ENCODE measurements around the gene TDP2. TPM values are rescaled to one million over a fixed set of nuclear protein-coding genes. Genes with fewer than 3 reads are reported as not detected.
"Not testable (repeated sequence)": the region's sequence is repeated elsewhere in the genome, so short reads cannot be mapped to it uniquely, and the experiment has no call there.

The TDP2 gene
- total RNA-seq, 1 experiment from 2014 or later = 30.2 TPM

DNA sequence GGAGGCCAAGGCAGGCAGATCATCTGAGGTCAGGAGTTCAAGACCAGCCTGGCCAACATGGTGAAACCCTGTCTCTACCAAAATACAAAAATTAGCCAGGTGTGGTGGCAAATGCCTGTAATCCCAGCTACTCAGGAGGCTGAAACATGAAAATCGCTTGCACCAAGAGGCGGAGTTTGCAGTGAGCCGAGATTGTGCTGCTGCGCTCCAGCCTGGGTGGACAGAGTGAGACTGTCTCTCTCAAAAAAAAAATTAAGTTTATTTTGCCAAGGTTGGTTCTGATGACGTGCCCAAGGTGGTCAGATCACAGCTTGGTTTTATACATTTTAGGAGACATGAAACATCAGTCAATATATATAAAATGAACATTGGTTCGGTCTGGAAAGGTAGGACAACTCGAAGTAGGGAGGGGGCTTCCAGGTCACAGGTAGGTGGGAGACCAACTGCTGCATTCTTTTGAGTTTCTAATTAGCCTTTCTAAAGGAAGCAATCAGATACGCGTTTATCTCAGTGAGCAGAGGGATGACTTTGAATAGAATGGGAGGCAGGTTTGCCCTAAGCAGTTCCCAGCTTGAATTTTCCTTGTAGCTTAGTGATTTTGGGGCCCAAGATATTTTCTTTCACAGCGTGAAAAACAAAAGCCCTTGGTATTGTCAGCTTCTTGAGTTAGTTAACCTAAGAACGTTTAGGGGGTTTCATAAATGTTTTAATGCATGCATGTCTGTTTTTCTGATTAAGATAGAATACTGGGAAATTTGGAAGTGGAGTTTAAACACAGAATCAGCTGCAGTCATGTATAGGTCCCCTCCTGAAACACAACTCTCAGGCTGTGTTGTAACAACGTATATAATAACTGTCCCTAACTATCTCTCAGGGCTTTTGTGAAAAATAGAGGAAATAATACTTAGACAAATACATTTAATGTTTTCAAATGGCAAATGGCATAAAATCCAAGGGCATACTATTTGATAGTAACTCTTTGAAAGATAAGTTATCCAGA is 16.9 kb upstream of the TDP2 start:
- Histone ChIP-seq H3K79me2 (ENCODE audit: insufficient read depth, low read length) (no peaks in the 10 kb centered on the region), H3K27ac (ENCODE audit: low read depth, low read length) (no peak overlapping the region), H3K36me3 (ENCODE audit: control insufficient read depth in 1 of 2, insufficient read depth in 2 of 2, low read length in 2 of 2) (no peaks in the 10 kb centered on the region), H4K20me1 (ENCODE audit: insufficient read depth) (no peaks in the 10 kb centered on the region), H2AFZ (ENCODE audit: low read depth, low read length, poor library complexity, severe bottlenecking) (no peak overlapping the region), H3K4me1 (ENCODE audit: control insufficient read depth in 1 of 2, insufficient read depth in 2 of 2, low read length in 2 of 2) (no peaks in the 10 kb centered on the region), H3K9ac (ENCODE audit: low read length) (no peak overlapping the region), H3K4me3 (replicated peaks in 1 of 2; ENCODE audit: low read depth in 1 of 2, low read length in 2 of 2) (no peak overlapping the region), H3K4me2 (ENCODE audit: low read length) (no peak overlapping the region), H3K9me2 (ENCODE audit: insufficient read depth) (no peaks in the 10 kb centered on the region), H3K27me3 (ENCODE audit: insufficient read depth, low read length) (no peaks in the 10 kb centered on the region), H3K9me3 (ENCODE audit: control insufficient read depth in 1 of 2, insufficient read depth in 1 of 2, low read depth in 1 of 2, low read length in 2 of 2) (no peaks in the 10 kb centered on the region)
- intact Hi-C loops (cut with micrococcal nuclease) = no loop called here
- CTCF ChIA-PET = no interaction called here
- no peak for TF ChIP-seq SIN3A (IDR thresholded peaks at IDR 0.05; ENCODE audit: low read depth)
- TF ChIP-seq SP1 (IDR thresholded peaks at IDR 0.05; ENCODE audit: low read depth) = no peak
- TF ChIP-seq, protein P1, sequence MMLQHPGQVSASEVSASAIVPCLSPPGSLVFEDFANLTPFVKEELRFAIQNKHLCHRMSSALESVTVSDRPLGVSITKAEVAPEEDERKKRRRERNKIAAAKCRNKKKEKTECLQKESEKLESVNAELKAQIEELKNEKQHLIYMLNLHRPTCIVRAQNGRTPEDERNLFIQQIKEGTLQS (IDR thresholded peaks at IDR 0.05) = no peak
- TF ChIP-seq YY1 (IDR thresholded peaks at IDR 0.05; ENCODE audit: extremely low read depth, insufficient replicate concordance, low read depth, low read length) = no peak
- no TSS peak for BruUV-seq (replicated peaks)
- no peak for ATAC-seq
- no peak for DNase-seq (ENCODE audit: low read depth, low spot score)
- RAD21 ChIA-PET (ENCODE audit: low non-redundant PET in 1 of 2, low total read pairs in 2 of 2, uncharacterized antibody in 2 of 2, unreplicated experiment in 2 of 2) = no interaction called here
- POLR2A ChIA-PET = no interaction called here

DNA sequence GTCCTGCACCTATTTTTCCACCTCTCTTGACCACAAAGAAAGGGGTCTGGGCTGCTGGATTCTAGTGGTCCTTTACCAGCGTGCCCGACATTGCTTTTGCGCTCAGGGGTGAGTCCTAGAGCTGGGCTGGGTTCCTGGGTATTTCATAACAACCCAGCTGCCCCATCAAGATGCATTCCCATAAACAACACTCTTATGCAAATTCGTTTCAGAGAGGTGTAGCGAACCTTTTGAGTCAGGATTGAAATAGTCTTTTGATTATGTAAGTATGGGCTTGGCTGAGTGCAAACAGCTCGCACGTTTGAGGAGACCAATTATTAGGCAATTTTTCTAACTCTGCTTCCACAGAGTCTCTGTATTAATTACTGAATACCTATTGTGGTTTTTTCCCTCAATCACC is 13.9 kb upstream of the TDP2 start:
- DNase-seq (ENCODE audit: low read depth, low spot score) (no peak), ATAC-seq (no peak)
- no peaks in the 10 kb centered on the region for H4K20me1 ChIP-seq (ENCODE audit: insufficient read depth)
- H3K9ac ChIP-seq (ENCODE audit: low read length) = no peak overlapping the region
- H3K27me3 ChIP-seq (ENCODE audit: insufficient read depth, low read length) = no peaks in the 10 kb centered on the region
- RAD21 ChIA-PET (ENCODE audit: low non-redundant PET in 1 of 2, low total read pairs in 2 of 2, uncharacterized antibody in 2 of 2, unreplicated experiment in 2 of 2) = no interaction called here
- POLR2A ChIA-PET = no interaction called here
- H3K4me2 ChIP-seq (ENCODE audit: low read length) = no peak overlapping the region
- H2AFZ ChIP-seq (ENCODE audit: low read depth, low read length, poor library complexity, severe bottlenecking) = no peak overlapping the region
- H3K79me2 ChIP-seq (ENCODE audit: insufficient read depth, low read length) = no peaks in the 10 kb centered on the region
- H3K4me1 ChIP-seq (ENCODE audit: control insufficient read depth in 1 of 2, insufficient read depth in 2 of 2, low read length in 2 of 2) = no peaks in the 10 kb centered on the region
- no peak for TF ChIP-seq FOSL1 (IDR thresholded peaks at IDR 0.05; ENCODE audit: low read depth)
- TF ChIP-seq, protein P2, sequence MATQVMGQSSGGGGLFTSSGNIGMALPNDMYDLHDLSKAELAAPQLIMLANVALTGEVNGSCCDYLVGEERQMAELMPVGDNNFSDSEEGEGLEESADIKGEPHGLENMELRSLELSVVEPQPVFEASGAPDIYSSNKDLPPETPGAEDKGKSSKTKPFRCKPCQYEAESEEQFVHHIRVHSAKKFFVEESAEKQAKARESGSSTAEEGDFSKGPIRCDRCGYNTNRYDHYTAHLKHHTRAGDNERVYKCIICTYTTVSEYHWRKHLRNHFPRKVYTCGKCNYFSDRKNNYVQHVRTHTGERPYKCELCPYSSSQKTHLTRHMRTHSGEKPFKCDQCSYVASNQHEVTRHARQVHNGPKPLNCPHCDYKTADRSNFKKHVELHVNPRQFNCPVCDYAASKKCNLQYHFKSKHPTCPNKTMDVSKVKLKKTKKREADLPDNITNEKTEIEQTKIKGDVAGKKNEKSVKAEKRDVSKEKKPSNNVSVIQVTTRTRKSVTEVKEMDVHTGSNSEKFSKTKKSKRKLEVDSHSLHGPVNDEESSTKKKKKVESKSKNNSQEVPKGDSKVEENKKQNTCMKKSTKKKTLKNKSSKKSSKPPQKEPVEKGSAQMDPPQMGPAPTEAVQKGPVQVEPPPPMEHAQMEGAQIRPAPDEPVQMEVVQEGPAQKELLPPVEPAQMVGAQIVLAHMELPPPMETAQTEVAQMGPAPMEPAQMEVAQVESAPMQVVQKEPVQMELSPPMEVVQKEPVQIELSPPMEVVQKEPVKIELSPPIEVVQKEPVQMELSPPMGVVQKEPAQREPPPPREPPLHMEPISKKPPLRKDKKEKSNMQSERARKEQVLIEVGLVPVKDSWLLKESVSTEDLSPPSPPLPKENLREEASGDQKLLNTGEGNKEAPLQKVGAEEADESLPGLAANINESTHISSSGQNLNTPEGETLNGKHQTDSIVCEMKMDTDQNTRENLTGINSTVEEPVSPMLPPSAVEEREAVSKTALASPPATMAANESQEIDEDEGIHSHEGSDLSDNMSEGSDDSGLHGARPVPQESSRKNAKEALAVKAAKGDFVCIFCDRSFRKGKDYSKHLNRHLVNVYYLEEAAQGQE (IDR thresholded peaks at IDR 0.05; ENCODE audit: low read depth) = no peak
- no peak for TF ChIP-seq POLR2A (IDR thresholded peaks at IDR 0.05; ENCODE audit: borderline replicate concordance, extremely low read depth, insufficient read depth, insufficient read length)
- CTCF ChIA-PET = no interaction called here
- H3K27ac ChIP-seq (ENCODE audit: low read depth, low read length) = no peak overlapping the region
- no peaks in the 10 kb centered on the region for H3K9me3 ChIP-seq (ENCODE audit: control insufficient read depth in 1 of 2, insufficient read depth in 1 of 2, low read depth in 1 of 2, low read length in 2 of 2)
- H3K9me2 ChIP-seq (ENCODE audit: insufficient read depth) = no peaks in the 10 kb centered on the region
- no peaks in the 10 kb centered on the region for H3K36me3 ChIP-seq (ENCODE audit: control insufficient read depth in 1 of 2, insufficient read depth in 2 of 2, low read length in 2 of 2)
- H3K4me3 ChIP-seq (replicated peaks in 1 of 2; ENCODE audit: low read depth in 1 of 2, low read length in 2 of 2) = no peak overlapping the region
- intact Hi-C loops (cut with micrococcal nuclease) = no loop called here
- no TSS peak for BruUV-seq (replicated peaks)

DNA sequence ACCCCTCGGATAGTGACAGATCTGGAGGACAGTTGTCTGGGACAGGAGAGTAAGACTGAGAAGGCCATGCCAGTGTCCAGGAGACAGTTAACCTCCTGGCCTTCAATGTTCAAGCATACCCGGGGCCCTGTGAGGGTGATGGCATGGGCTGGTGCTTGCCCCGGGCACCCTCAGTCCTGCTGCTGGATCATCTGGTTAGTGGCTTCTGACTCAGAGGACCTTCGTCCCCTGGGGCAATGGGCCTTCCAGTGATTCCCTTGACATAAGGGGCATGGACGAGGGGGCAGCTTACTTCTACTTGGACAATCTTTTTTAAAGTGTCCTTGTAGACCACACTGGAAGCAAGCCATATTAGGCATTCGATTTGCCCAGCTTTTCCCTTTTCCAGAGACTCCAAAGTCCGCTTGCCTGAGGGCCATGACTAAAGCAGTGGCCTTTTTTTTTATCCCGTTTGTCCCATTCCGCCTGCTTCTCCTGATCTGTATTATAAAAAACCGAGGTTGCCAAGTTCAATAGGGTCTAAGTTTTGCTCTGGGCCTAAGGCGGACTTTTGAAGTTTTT is 12.2 kb upstream of the TDP2 start:
- H3K9me2 ChIP-seq (ENCODE audit: insufficient read depth); CTCF ChIA-PET; BruUV-seq (replicated peaks); H3K4me1 ChIP-seq (ENCODE audit: control insufficient read depth in 1 of 2, insufficient read depth in 2 of 2, low read length in 2 of 2); H4K20me1 ChIP-seq (ENCODE audit: insufficient read depth); H2AFZ ChIP-seq (ENCODE audit: low read depth, low read length, poor library complexity, severe bottlenecking); RAD21 ChIA-PET (ENCODE audit: low non-redundant PET in 1 of 2, low total read pairs in 2 of 2, uncharacterized antibody in 2 of 2, unreplicated experiment in 2 of 2); H3K27me3 ChIP-seq (ENCODE audit: insufficient read depth, low read length); ATAC-seq; DNase-seq (ENCODE audit: low read depth, low spot score); intact Hi-C loops (cut with micrococcal nuclease); POLR2A ChIA-PET; H3K9me3 ChIP-seq (ENCODE audit: control insufficient read depth in 1 of 2, insufficient read depth in 1 of 2, low read depth in 1 of 2, low read length in 2 of 2); H3K4me2 ChIP-seq (ENCODE audit: low read length); H3K79me2 ChIP-seq (ENCODE audit: insufficient read depth, low read length); H3K27ac ChIP-seq (ENCODE audit: low read depth, low read length); H3K36me3 ChIP-seq (ENCODE audit: control insufficient read depth in 1 of 2, insufficient read depth in 2 of 2, low read length in 2 of 2); H3K9ac ChIP-seq (ENCODE audit: low read length); H3K4me3 ChIP-seq (replicated peaks in 1 of 2; ENCODE audit: low read depth in 1 of 2, low read length in 2 of 2): not testable (repeated sequence)

Data from HCT116 (cell line).